CD4-positive, alpha-beta T cell treated with Interleukin-2 at 100 ng/mL for 4 hours (primary cell): ENCODE results near the gene MTNR1B.

Source experiments
- DNase-seq: peaks from one replicate; pipeline ENCODE4 v3.0.0-alpha.2; 2020; ENCODE audit warnings: low spot score

The MTNR1B gene

DNA sequence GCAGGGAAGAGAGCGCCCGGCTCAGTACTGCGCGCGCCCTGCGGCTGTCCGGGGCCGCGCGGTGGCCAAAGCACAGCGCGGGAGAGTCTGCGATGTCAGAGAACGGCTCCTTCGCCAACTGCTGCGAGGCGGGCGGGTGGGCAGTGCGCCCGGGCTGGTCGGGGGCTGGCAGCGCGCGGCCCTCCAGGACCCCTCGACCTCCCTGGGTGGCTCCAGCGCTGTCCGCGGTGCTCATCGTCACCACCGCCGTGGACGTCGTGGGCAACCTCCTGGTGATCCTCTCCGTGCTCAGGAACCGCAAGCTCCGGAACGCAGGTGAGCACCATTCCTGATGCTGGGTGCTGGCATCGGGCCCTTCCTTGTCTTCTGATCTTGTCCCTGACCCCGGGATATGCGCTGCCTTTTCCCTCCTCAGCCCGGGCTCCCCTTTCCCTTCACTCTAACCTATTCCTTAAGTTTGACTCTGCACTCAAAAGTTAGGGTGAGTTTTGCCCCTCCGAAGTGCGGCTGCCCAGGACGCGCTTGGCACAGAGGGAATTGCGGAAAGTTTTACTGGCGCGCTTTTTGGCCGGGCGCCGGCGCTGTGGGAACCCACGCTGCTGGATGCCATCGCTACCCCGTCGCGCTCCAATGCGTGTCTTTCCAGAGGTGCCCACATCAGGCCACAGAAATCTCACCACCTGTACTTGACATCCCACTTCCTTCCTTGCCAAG is at the start of gene MTNR1B:
TSS of gene MTNR1B (plus strand) at position 18 of the 714 bp plus-strand sequence. CDS start at position 93, 75 bp downstream.
- no peak for DNase-seq

DNA sequence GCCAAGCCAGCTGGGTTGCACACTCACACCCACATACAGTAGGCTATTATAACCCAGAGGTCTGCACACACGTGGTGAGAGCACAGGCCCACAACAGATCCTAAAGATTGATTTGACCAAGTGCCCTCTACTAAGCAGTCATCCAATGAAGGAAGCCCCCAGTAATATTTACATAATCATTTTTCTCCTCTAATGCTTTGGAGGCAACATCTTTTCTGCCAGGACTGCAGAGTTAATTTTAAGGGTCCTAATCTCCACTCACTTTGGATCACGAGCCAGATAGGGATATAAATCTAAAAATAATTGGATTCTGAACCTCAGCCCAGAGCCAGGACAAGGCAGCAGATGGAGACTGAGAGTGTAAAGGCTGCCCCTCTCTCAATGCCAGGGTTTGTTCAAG is 49.1 kb upstream of the MTNR1B start:
- no peak for DNase-seq

DNA sequence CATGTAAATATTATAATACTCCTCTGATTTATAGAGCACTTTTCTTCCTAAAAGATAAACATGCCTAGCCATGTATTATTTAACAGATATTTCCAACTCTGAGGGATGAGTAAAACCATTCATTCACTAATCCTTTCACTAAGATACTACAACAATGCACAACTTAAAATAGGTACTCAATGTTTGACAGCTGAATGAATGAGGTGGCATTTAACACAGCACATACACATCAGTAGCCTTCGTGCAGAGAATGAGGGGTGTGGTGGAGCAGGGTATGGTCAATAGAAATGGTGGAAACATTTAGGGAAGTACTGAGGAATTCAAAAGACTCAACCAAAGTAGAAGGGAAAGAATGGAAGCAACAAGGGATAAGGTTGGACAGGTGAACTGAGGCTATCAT is 46.7 kb upstream of the MTNR1B start:
- DNase-seq = no peak

DNA sequence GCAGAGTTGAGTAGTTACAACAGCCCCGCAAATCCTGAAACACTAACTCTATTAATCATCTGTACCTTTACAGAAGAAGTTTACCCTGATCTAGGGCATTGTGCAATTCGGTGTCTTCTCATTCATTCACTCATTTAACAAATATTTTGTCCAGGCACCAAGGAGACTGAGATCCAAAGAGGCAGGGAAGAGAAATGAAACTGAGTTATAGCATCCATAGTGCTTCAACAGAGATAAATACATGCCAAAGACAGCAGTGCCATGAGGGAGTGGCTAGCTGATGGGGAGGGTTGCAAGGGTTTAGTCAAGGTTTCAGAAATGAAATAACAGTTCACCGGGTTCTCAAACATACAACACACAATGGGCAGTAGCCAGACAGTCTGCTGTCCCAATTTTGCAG is 40.2 kb upstream of the MTNR1B start:
- no peak for DNase-seq

DNA sequence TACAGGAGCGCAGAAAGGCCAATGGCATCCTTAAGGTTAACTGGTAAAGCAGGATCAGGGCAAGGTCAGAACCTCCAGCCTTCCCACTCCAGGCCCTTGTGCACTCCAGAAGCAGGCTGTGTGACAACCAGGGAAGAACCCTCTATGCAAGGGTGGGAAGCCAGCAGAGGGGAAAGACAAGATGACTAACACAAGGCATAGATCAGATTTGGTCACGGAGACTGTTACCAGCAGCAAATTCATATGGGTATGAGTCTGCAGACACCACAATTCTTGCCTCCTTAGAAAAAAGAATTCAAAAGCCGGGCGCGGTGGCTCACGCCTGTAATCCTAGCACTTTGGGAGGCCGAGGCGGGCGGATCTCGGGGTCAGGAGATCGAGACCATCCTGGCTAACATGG is 39.8 kb upstream of the MTNR1B start:
- no peak for DNase-seq

- no peak for DNase-seq
Observed at GRCh38 chr11:92931746-92932422, 37.6 kb upstream of the MTNR1B start.

DNA sequence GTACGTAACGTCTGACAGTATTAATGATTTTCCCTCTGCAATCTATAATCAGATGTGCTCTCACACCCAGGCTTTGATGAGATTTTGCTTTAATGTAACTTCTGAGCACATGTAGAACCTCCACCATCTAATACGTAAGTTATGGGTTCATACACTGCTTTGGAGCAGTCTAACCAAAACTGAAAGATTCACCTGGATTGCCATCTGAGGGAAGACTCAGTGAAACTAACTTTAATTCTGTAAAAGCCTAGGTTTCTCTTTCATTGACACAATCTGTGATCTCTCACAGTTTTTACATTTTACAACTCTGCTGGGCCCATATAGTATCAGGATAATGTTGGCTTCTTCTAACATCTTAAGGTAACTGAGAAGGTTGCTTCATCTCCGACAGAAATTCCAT is 30.1 kb upstream of the MTNR1B start:
- no peak for DNase-seq

- peak; percentile 14 for DNase-seq
Observed at GRCh38 chr11:92941676-92942571, 27.5 kb upstream of the MTNR1B start.

DNA sequence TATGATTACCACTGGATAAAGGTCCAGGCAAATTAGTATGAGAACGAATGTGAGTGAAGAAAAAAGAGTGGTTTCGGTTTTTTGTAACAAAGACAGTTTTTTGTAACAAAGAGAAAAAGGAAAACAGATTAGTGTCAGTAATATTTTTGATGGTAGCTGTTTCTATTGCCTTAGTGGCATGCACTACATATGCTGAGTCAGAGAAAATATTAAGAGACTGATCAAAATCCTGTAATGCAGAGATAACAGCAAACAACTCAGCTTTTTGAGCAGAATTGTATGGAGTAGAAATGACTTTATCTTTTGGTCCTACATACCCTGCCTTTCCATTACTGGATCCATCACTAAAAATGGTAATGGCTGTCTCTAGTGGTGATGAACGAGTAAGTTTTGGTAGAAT is 22.7 kb upstream of the MTNR1B start:
- no peak for DNase-seq

DNA sequence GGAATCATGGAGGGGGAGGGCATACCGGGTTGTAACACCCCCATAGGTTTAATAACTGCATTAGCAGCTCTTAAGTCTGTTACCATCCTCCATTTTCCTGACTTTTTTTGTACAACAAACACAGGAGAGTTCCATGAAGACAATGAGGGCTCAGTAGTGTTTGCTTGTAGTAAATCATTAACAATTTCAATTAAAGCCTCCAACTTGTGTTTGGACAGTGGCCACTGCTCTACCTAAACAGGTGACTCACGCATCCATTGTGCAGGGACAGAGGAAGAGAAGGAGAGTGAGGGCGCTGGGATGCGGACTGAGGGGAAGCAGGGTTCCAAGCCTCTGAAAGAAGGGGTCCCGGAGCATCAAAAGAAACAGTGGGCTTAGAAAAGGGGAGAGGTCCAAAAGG is 21.3 kb upstream of the MTNR1B start:
- no peak for DNase-seq

- DNase-seq = no peak
Observed at GRCh38 chr11:92954003-92954402, 15.4 kb upstream of the MTNR1B start.

- no peak for DNase-seq
Observed at GRCh38 chr11:92955860-92956259, 13.6 kb upstream of the MTNR1B start.

DNA sequence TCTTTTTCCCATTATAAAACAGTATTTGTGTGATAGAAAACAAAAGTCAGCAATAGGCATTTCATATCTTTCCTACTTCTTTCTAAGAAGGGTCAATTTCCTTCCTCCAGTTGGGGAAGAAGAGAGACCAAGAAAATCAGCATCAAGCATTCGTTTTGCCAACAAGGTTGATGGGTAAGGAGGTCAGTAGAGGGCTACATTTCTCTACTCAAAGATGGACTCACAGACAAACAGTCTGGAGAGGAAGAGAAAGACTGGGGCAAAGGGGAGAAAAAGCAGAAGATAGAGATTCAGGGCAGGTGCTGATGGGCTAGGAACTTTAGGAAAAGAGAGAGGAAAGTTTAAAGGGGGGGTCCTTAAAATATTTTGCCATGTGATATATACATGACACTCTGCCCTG is 8.6 kb upstream of the MTNR1B start:
- DNase-seq = no peak

GRCh38 chr11:92962446-92962845 is 7.0 kb upstream of the MTNR1B start:
- DNase-seq = no peak

GRCh38 chr11:92964471-92964870 is 5.0 kb upstream of the MTNR1B start:
- no peak for DNase-seq

DNA sequence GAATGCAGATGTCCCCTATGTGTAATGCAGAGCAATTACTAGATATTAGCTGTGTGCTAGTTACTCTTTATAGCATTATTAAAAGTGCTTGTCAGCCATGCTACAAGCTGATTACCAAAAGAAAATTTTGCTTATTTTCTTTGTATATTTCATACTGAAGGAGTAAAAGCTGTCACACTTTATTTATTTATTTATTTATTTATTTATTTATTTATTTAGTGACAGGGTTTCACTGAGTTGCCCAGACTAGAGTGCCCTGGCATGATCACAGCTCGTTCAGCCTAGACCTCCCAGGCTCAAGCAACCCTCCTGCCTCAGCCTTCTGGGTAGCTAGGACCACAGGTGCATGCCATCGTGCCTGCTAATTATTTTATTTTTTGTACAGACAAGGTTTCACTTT is 4.3 kb upstream of the MTNR1B start:
- DNase-seq = no peak

DNA sequence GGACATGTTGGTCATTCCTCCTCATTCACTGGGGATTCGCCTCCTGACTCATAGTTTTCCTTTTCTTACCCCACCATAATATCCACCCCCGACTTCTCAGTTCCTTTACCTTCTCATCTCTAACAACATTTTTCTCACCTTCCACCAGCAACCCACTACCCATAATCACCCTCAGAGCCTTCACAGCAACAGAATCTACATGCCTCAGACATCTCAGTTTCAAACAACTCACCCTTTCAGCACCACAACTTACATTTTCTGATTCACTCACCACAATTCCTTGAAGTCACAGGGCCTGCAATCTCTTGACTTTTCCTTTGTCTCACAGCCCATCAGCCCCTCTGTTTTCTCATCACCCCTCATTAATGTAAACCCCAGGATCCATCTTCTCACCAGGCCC is 2.3 kb upstream of the MTNR1B start:
- DNase-seq = no peak

GRCh38 chr11:92967867-92968266 is 1.6 kb upstream of the MTNR1B start:
- no peak for DNase-seq

DNA sequence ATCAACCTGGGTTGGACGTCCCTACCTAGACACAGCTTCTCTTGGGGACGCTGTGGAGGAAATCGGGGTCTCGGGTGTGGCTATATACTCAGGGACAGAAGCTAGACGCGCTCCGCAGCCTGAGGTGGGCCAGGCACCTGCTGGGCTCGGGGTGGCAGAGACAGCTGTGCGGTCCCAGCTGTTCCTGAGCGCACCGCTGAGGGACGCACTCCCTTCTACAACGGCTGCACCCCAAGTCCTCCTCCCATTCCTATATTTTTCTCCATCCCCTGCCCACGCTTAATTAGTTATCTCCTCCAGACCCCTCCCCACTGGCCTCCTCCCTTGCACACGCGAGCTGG is 188 bp upstream of the MTNR1B start:
- no peak for DNase-seq

DNA sequence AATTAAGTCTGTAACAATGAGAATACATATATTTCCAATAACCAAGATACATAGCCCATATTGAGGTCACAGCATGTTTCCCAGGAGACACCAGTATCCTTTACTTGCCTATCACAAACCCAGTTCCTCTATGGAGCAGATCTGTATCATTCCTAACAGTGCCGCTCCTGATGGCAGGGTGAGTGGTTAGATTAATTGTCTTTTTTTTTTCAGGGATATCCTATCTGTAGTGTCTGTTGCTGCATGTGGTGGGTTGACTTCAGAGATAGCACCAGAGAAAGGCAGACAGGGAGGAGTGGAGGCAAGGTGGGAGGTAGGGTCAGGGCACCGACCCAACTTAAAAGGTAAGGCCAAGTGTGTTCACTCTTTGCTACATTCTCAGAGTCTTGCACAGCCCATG is 2.8 kb downstream of the MTNR1B start:
- no peak for DNase-seq

- DNase-seq = no peak
Observed at GRCh38 chr11:92975285-92975684, 5.8 kb downstream of the MTNR1B start.

DNA sequence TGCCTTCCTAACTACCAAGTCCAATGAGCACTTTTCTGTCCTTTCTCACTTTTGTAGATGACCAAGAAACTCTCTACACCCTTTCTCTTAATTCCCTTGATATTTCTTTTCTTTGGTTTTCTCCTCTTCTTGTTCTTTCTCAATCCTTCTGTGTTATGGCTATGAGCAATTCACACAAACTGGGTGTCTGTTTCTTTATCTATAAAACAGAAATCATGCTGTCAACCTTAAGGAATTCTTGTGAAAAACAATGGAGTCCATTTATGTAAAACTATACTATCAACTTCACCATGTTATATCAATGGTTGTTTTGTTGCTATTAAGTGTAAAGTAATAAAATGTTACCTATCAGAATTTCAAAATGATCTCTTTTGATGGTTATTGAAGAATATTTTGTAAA is 7.2 kb downstream of the MTNR1B start:
- no peak for DNase-seq

DNA sequence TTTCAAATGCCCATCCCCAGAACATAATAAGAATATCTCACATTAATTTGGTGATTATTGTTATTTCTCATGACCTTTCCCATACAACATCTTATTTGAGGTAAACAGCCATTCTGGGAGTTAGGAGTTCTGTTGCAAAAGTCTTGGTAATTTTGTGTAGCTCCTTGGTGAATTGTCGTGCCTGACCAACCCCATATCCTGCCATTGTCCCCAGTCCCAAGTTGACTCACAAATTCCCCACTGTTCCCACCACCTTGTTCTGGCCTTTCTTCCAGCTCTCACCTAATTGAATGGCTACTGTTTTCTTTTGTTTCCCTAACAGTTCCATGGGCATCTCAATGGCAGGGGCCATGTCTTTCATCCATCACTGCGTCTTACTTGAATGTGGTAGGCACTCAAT is 8.0 kb downstream of the MTNR1B start:
- no peak for DNase-seq
